Left lung (tissue), 10 donors: ENCODE results near the gene MTX3. TPM values are rescaled to one million over a fixed set of nuclear protein-coding genes. Genes with fewer than 3 reads are reported as not detected.

Source experiments
- ATAC-seq: fragments of 200-7000 bp; cut with Tn5 transposase; one replicate; pipeline ENCODE4 v1.9.1; 2020; ENCODE audit warnings: moderate library complexity
- DNase-seq, 4 donors: peaks; one replicate each; pipeline ENCODE4 v3.0.0-alpha.2; 2013 to 2020
- H3K27ac ChIP-seq, 2 donors: fragments of 200-600 bp; sonication (generic) in 1 of 2; one replicate each; pipeline versions ENCODE4 v1.5.0 to v1.8.0; 2020 to 2021
- H3K27me3 ChIP-seq, 2 donors: fragments of 200-600 bp; sonication (generic) in 1 of 2; one replicate each; pipeline versions ENCODE4 v1.5.0 to v1.8.0; 2020 to 2021
- H3K36me3 ChIP-seq, 2 donors: fragments of 200-600 bp; sonication (generic) in 1 of 2; one replicate each; pipeline versions ENCODE4 v1.5.0 to v1.8.0; 2020 to 2021
- H3K4me1 ChIP-seq, 2 donors: fragments of 200-600 bp; one replicate each; pipeline ENCODE4 v1.8.0; 2021
- H3K4me3 ChIP-seq, 2 donors: fragments of 200-600 bp; sonication (generic) in 1 of 2; one replicate each; pipeline versions ENCODE4 v1.5.0 to v1.8.0; 2020 to 2021; ENCODE audit warnings: mild to moderate bottlenecking in 1 of 2
- H3K9me3 ChIP-seq, 2 donors: fragments of 200-600 bp; sonication (generic) in 1 of 2; one replicate each; pipeline versions ENCODE4 v1.5.0 to v1.8.0; 2020 to 2021
- CTCF ChIP-seq, 2 donors: fragments of 200-600 bp; sonication (generic) in 1 of 2; IDR thresholded peaks; one replicate each; pipeline versions ENCODE4 v1.5.0 to v1.8.0; 2021; ENCODE audit warnings: antibody characterized with exemption in 2 of 2
- intact Hi-C, 2 donors: fragments of 100-400 bp; cut with DNase I; formaldehyde crosslinking; loops; one replicate each; pipeline versions ENCODE4 v1.11.2 to v1.14.2; 2022
- polyA plus RNA-seq, 6 donors: library from polyadenylated mRNA; unstranded; fragments of 120-200 nt; gene quantifications; one replicate each; pipeline ENCODE4 v1.2.1, GENCODE V29; 2013; ENCODE audit not compliant: insufficient read length in 6 of 6
- total RNA-seq, 2 donors: library from RNA; stranded (reverse); fragmentation: NEBNext Ultra II Directional; extraction: Animal tissue kit (Norgen Biotek cat#: 25700); gene quantifications; one replicate each; pipeline ENCODE4 v1.2.1, GENCODE V29; 2021
- donor health status: DM: no; HTN: yes; CAD: no.
- donor health status: DM: no; HTN: no; CAD: no.

MTX3 gene
- total and polyA plus RNA-seq, 8 donors = 11.2 to 33.5 (median 27.7) TPM

- no peaks in the 10 kb centered on the region for H3K27me3 ChIP-seq
- no peaks in the 10 kb centered on the region for H3K36me3 ChIP-seq
- H3K27ac ChIP-seq = no peak overlapping the region
- H3K4me3 ChIP-seq = no peak overlapping the region
- no peaks in the 10 kb centered on the region for H3K4me1 ChIP-seq
- H3K9me3 ChIP-seq = no peaks in the 10 kb centered on the region
- TF ChIP-seq CTCF (IDR thresholded peaks at IDR 0.05) = no peak
- intact Hi-C loops = no loop called here
- ATAC-seq (no peak), DNase-seq (no peak)
Measured at GRCh38 chr5:79955941-79956670, 35.0 kb downstream of the MTX3 start.

- intact Hi-C loops = no loop called here
- Histone ChIP-seq H3K9me3 (no peaks in the 10 kb centered on the region), H3K36me3 (no peaks in the 10 kb centered on the region), H3K4me1 (no peaks in the 10 kb centered on the region), H3K27ac (no peak overlapping the region), H3K27me3 (no peaks in the 10 kb centered on the region), H3K4me3 (no peak overlapping the region)
- DNase-seq (no peak), ATAC-seq (no peak)
- TF ChIP-seq CTCF (IDR thresholded peaks at IDR 0.05) = no peak
Measured at GRCh38 chr5:79955356-79955895, 35.6 kb downstream of the MTX3 start.

GRCh38 chr5:79954620-79955019 is 36.4 kb downstream of the MTX3 start:
- Histone ChIP-seq H3K9me3 (no peaks in the 10 kb centered on the region), H3K4me3 (no peak overlapping the region), H3K27ac (no peak overlapping the region), H3K27me3 (no peaks in the 10 kb centered on the region), H3K4me1 (no peaks in the 10 kb centered on the region), H3K36me3 (no peaks in the 10 kb centered on the region)
- DNase-seq = no peak
- TF ChIP-seq CTCF (IDR thresholded peaks at IDR 0.05) = no peak
- intact Hi-C loops = no loop called here
- no peak for ATAC-seq

- no peak overlapping the region for H3K4me3 ChIP-seq
- intact Hi-C loops = no loop called here
- no peaks in the 10 kb centered on the region for H3K4me1 ChIP-seq
- H3K27ac ChIP-seq = no peak overlapping the region
- no peaks in the 10 kb centered on the region for H3K27me3 ChIP-seq
- no peak for TF ChIP-seq CTCF (IDR thresholded peaks at IDR 0.05)
- no peak for DNase-seq
- H3K9me3 ChIP-seq = no peaks in the 10 kb centered on the region
- no peaks in the 10 kb centered on the region for H3K36me3 ChIP-seq
- ATAC-seq = no peak
Measured at GRCh38 chr5:79947567-79947966, 43.5 kb downstream of the MTX3 start.

- TF ChIP-seq CTCF (IDR thresholded peaks at IDR 0.05) = no peak
- intact Hi-C loops = no loop called here
- Histone ChIP-seq H3K27ac (no peak overlapping the region), H3K36me3 (no peaks in the 10 kb centered on the region), H3K27me3 (no peaks in the 10 kb centered on the region), H3K4me3 (no peak overlapping the region), H3K9me3 (no peaks in the 10 kb centered on the region), H3K4me1 (no peaks in the 10 kb centered on the region)
- ATAC-seq = no peak
- DNase-seq = no peak
Measured at GRCh38 chr5:79938468-79938867, 52.6 kb downstream of the MTX3 start.
